OCI-LY3 (cell line): ENCODE data around the gene ARHGAP24.

Experiments
- H2AFZ ChIP-seq: fragments of 200-600, 300-600 bp; shearing (Covaris generic); 2 replicates; pipeline ENCODE4 v1.6.0; 2014; ENCODE audit warnings: antibody characterized with exemption, low read depth, low read length
- H3K27ac ChIP-seq: fragments of 200-600, 300-600 bp; sonication (generic); 2 replicates; pipeline ENCODE4 v1.5.1; 2014; ENCODE audit warnings: mild to moderate bottlenecking, low read length, moderate library complexity, mixed read lengths
- H3K27me3 ChIP-seq: fragments of 200-600, 300-600 bp; sonication (generic); 2 replicates; pipeline ENCODE4 v1.6.1; 2014; ENCODE audit warnings: low read depth, low read length, mixed read lengths
- H3K36me3 ChIP-seq: fragments of 200-600, 300-600 bp; sonication (generic); replicated peaks from 2 replicates; pipeline ENCODE3; 2014; ENCODE audit warnings: low read depth, low read length, mixed read lengths
- H3K4me1 ChIP-seq: fragments of 300-600, 200-600 bp; sonication (generic); 2 replicates; pipeline ENCODE4 v1.6.1; 2014; ENCODE audit warnings: low read length, mixed read lengths
- H3K4me2 ChIP-seq: fragments of 200-600, 300-600 bp; sonication (generic); 2 replicates; pipeline ENCODE4 v1.6.1; 2014; ENCODE audit warnings: low read length, mixed read lengths
- H3K4me3 ChIP-seq: fragments of 300-600, 200-600 bp; sonication (generic); 2 replicates; pipeline ENCODE4 v1.5.1; 2014; ENCODE audit warnings: antibody characterized with exemption, mild to moderate bottlenecking, low read length, moderate library complexity
- H3K79me2 ChIP-seq: fragments of 300-600, 200-600 bp; shearing (Covaris generic); 2 replicates; pipeline ENCODE4 v1.6.1; 2014; ENCODE audit warnings: mild to moderate bottlenecking, low read length, mixed read lengths
- H3K9ac ChIP-seq: fragments of 300-600, 200-600 bp; shearing (Covaris generic); 2 replicates; pipeline ENCODE4 v1.6.0; 2014; ENCODE audit warnings: mild to moderate bottlenecking, low read length, moderate library complexity
- H3K9me3 ChIP-seq: fragments of 200-600, 300-600 bp; shearing (Covaris generic); 2 replicates; pipeline ENCODE4 v1.6.1; 2014; ENCODE audit warnings: low read length, mixed read lengths; ENCODE audit not compliant: insufficient read depth
- H4K20me1 ChIP-seq: fragments of 200-600, 300-600 bp; sonication (generic); 2 replicates; pipeline ENCODE4 v1.6.1; 2016; ENCODE audit warnings: low read length, mixed read lengths; ENCODE audit not compliant: insufficient read depth
- CTCF ChIP-seq: fragments of 200-600, 300-600 bp; sonication (generic); IDR thresholded peaks from 2 replicates; pipeline ENCODE4 v1.5.1; 2014; ENCODE audit warnings: antibody characterized with exemption, low read length, low read depth
- EZH2phosphoT487 ChIP-seq: fragments of 200-600 bp; shearing (Covaris generic); IDR thresholded peaks from 2 replicates; pipeline ENCODE4 v1.6.1; 2018; ENCODE audit warnings: antibody characterized with exemption, mixed run types, low read depth

ARHGAP24 gene

GRCh38 chr4:85446141-85446861, 28.6 kb upstream of the ARHGAP24 start:
- H3K9ac ChIP-seq: no peak overlapping the region
- H3K4me3 ChIP-seq: no peak overlapping the region
- no peaks in the 10 kb centered on the region for H3K27me3 ChIP-seq
- H4K20me1 ChIP-seq: no peaks in the 10 kb centered on the region
- H3K4me2 ChIP-seq: no peak overlapping the region
- TF ChIP-seq CTCF: no peak
- no peak overlapping the region for H3K27ac ChIP-seq
- peaks cover 58% of the 10 kb centered on the region for H3K4me1 ChIP-seq
- H3K9me3 ChIP-seq: no peaks in the 10 kb centered on the region
- no peaks in the 10 kb centered on the region for H3K36me3 ChIP-seq
- H2AFZ ChIP-seq: no peak overlapping the region
- H3K79me2 ChIP-seq: no peaks in the 10 kb centered on the region

- peak overlapping the region; percentile 30; the same call in 1 of the 2 replicates for H2AFZ ChIP-seq
- peaks cover 68% of the 10 kb centered on the region for H3K4me1 ChIP-seq
- no peaks in the 10 kb centered on the region for H3K27me3 ChIP-seq
- H4K20me1 ChIP-seq: no peaks in the 10 kb centered on the region
- H3K4me2 ChIP-seq: peak overlapping the region; percentile 79
- H3K27ac ChIP-seq: peak overlapping the region; percentile 88
- no peaks in the 10 kb centered on the region for H3K36me3 ChIP-seq
- peak overlapping the region; percentile 68 for H3K4me3 ChIP-seq
- peak overlapping the region; percentile 57 for H3K9ac ChIP-seq
- no peaks in the 10 kb centered on the region for H3K9me3 ChIP-seq
- TF ChIP-seq EZH2phosphoT487: no peak
- no peak for TF ChIP-seq CTCF
- no peaks in the 10 kb centered on the region for H3K79me2 ChIP-seq
Measured at GRCh38 chr4:85448906-85449890, 25.8 kb upstream of the ARHGAP24 start.

GRCh38 chr4:85452058-85452731, 22.8 kb upstream of the ARHGAP24 start:
- Histone ChIP-seq H2AFZ (no peak overlapping the region), H3K4me2 (peak overlapping the region; percentile 33), H3K9ac (no peak overlapping the region), H3K79me2 (no peaks in the 10 kb centered on the region), H3K9me3 (no peaks in the 10 kb centered on the region), H3K4me3 (no peak overlapping the region), H3K27me3 (no peaks in the 10 kb centered on the region), H3K36me3 (no peaks in the 10 kb centered on the region), H3K4me1 (peaks cover 63% of the 10 kb centered on the region), H3K27ac (no peak overlapping the region), H4K20me1 (no peaks in the 10 kb centered on the region)
- TF ChIP-seq EZH2phosphoT487: no peak
- TF ChIP-seq CTCF: no peak
